C4-2B (cell line): Measurements from ENCODE around the gene TAS2R43.
"Not testable (repeated sequence)": the region's sequence is repeated elsewhere in the genome, so short reads cannot be mapped to it uniquely, and the experiment has no call there.

ENCODE experiments used
- ZFX ChIP-seq: fragments of 450-650 bp; IDR thresholded peaks from 2 replicates; pipeline ENCODE4 v1.6.1; 2017
- TF ChIP-seq, protein P1 (sequence below): fragments of 450-650 bp; conservative IDR thresholded peaks from 2 replicates; pipeline ENCODE4 v1.5.1; 2017; ENCODE audit warnings: mild to moderate bottlenecking

DNA sequence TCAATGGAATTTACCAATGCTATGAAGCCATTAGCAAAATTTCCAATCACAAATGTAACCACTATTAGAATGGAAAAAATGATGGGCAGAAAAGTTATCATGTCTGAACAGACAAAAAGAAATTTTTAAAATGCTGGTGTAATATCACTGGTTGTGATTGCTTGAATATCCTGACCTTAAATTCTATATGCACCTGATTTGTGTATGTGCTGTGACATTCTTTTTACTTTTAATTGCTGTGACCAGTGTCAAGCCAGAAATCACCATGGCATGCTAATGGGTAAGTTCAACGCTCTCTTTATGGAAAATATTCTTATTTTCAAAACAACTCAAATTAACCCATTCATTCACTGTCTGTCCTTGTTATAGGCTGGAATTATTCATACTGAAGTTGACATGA, 29.9 kb downstream of the TAS2R43 start, which contains the start of gene TAS2R46:
- TF ChIP-seq, protein P1, sequence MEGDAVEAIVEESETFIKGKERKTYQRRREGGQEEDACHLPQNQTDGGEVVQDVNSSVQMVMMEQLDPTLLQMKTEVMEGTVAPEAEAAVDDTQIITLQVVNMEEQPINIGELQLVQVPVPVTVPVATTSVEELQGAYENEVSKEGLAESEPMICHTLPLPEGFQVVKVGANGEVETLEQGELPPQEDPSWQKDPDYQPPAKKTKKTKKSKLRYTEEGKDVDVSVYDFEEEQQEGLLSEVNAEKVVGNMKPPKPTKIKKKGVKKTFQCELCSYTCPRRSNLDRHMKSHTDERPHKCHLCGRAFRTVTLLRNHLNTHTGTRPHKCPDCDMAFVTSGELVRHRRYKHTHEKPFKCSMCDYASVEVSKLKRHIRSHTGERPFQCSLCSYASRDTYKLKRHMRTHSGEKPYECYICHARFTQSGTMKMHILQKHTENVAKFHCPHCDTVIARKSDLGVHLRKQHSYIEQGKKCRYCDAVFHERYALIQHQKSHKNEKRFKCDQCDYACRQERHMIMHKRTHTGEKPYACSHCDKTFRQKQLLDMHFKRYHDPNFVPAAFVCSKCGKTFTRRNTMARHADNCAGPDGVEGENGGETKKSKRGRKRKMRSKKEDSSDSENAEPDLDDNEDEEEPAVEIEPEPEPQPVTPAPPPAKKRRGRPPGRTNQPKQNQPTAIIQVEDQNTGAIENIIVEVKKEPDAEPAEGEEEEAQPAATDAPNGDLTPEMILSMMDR: not testable (repeated sequence)
- TF ChIP-seq ZFX: not testable (repeated sequence)
